ENCODE data around the gene CDC7.
"Not testable (repeated sequence)": the region's sequence is repeated elsewhere in the genome, so short reads cannot be mapped to it uniquely, and the experiment has no call there.

CDC7 gene

GRCh38 chr1:91507328-91507727 lies 6.7 kb downstream of the CDC7 start:
- no peak for DNase-seq (ENCODE audit: extremely low read depth, low read depth)
- no peak overlapping the region for H3K4me3 ChIP-seq (replicated peaks; ENCODE audit: low read depth, low read length)
- no peak for TF ChIP-seq CTCF (IDR thresholded peaks at IDR 0.05; ENCODE audit: low read depth, low read length, missing control alignments)

DNA sequence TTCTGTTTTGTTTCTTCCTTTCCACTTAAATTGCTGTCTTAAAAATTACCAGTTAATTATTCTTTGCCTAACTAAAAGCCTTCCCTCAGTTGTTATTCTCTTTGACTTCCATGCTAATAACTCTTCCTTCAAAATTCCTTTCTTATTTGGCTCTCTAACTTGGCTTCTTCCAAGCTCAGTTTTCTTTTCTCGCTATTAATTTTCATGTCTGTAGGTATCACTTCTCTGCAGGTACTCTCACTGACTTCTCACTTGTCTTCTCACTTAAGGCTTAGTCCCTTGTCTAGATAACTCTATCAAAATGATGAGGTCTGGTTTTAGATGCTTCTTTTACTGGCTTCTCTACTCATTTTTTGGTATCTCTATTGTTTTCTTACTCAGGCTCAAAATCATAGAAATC lies 10.1 kb downstream of the CDC7 start:
- no peak for TF ChIP-seq CTCF (IDR thresholded peaks at IDR 0.05; ENCODE audit: low read depth, low read length, missing control alignments)
- DNase-seq (ENCODE audit: extremely low read depth, low read depth), result no peak
- H3K4me3 ChIP-seq (replicated peaks; ENCODE audit: low read depth, low read length), result no peak overlapping the region

DNA sequence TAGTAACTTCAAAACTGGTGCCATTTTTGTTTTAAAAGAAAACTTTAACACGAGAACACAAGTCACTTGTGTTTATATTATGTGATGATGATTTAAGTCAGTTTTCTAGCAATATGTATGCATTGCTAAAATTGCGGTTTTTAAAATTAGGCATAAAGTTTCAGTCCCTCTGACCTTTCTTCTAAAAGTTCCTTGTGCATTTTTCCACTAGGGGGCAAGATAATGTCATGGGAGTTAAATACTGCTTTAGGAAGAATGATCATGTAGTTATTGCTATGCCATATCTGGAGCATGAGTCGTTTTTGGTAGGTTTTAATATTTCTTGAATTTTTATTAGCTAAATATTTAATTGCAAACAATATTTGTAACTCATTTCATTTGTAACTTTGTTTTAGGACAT lies 10.7 kb downstream of the CDC7 start:
- no peak for DNase-seq (ENCODE audit: extremely low read depth, low read depth)
- H3K4me3 ChIP-seq (replicated peaks; ENCODE audit: low read depth, low read length), result no peak overlapping the region
- TF ChIP-seq CTCF (IDR thresholded peaks at IDR 0.05; ENCODE audit: low read depth, low read length, missing control alignments), result peak; percentile 45

- no peak for TF ChIP-seq CTCF (IDR thresholded peaks at IDR 0.05; ENCODE audit: low read depth, low read length, missing control alignments)
- no peak for DNase-seq (ENCODE audit: extremely low read depth, low read depth)
Measured at GRCh38 chr1:91513160-91513559, 12.5 kb downstream of the CDC7 start.

GRCh38 chr1:91513706-91514105 lies 13.1 kb downstream of the CDC7 start:
- TF ChIP-seq CTCF (IDR thresholded peaks at IDR 0.05; ENCODE audit: low read depth, low read length, missing control alignments), result no peak
- no peak for DNase-seq (ENCODE audit: extremely low read depth, low read depth)
- H3K4me3 ChIP-seq (replicated peaks; ENCODE audit: low read depth, low read length), result no peak overlapping the region

More at GRCh38 chr1:91513160-91513559, 12.5 kb downstream of the CDC7 start:
- H3K4me3 ChIP-seq (replicated peaks; ENCODE audit: low read depth, low read length), result no peak overlapping the region

DNA sequence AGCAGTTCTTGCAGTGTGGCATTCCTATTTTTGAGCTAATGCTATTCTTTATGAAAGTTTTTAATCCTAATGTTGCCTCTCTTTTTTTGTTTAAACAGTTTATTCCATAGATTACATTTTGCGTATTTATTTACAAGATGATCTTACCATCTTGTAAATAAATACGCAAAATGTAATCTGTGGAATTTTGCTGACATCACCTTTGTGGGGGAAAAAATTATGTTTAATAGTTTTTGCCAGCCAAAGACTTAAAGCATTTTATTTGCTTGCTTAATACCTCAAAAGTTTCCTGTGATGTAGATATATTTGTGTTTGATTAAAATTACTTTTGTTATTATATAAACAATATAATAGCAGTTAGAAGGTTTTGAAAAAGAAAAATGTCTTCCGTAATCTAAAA lies 15.3 kb downstream of the CDC7 start:
- no peak overlapping the region for H3K4me3 ChIP-seq (replicated peaks; ENCODE audit: low read depth, low read length)
- TF ChIP-seq CTCF (IDR thresholded peaks at IDR 0.05; ENCODE audit: low read depth, low read length, missing control alignments), result no peak
- no peak for DNase-seq (ENCODE audit: extremely low read depth, low read depth)

GRCh38 chr1:91516605-91517004 lies 16.0 kb downstream of the CDC7 start:
- not testable (repeated sequence) for H3K4me3 ChIP-seq (replicated peaks; ENCODE audit: low read depth, low read length)

GRCh38 chr1:91519167-91519566 lies 18.5 kb downstream of the CDC7 start:
- H3K4me3 ChIP-seq (replicated peaks; ENCODE audit: low read depth, low read length); DNase-seq (ENCODE audit: extremely low read depth, low read depth): not testable (repeated sequence)

More at GRCh38 chr1:91516605-91517004, 16.0 kb downstream of the CDC7 start:
- not testable (repeated sequence) for DNase-seq (ENCODE audit: extremely low read depth, low read depth)

All from HFF-Myc (cell line).